IPS DF 19.7 (cell line): ENCODE measurements around the gene ADD3.

ENCODE experiments used
- DNase-seq: peaks from one replicate; pipeline ENCODE4 v3.0.0-alpha.2; 2013; ENCODE audit warnings: low read depth, low spot score

Gene ADD3

DNA sequence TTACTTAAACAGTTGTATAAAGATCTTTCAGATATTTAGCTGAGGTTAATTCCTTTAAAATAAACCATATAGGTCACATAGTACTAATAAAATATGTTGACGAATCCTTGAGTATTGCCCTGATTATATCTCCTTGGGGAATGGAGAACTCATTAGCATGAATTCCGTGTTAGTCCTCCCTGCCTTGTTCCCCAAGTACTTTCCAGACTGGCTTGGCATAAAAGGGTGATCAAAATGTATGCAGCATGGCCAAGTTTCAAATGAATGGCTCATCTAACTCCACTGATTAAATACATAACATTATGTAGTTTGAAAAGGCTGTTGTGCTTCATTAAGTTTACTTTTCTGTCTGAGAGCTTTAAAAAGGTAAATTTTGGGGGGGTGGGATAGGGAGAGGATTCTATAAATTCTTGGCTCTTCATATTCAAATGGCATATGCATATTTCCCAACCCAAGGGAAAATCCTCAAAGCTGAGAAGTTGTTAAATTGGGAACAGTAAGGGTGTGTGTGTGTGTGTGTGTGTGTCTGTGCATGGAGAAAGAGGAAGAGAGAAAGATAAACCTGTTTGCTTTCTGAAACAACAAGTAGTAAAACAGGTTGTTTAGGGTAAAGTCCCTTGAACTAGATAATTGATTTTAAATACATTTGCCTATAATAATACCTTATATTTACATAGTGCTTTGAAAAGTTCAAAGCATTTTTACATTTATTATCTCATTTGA, 4.8 kb upstream of the ADD3 start:
- peak; percentile 45 for DNase-seq

GRCh38 chr10:110003524-110003885, 4.3 kb upstream of the ADD3 start:
- no peak for DNase-seq

- DNase-seq, result no peak
These were observed 2.1 kb upstream of the ADD3 start for GRCh38 chr10:110005719-110006118.

GRCh38 chr10:110006358-110007160, 1.2 kb upstream of the ADD3 start:
- no peak for DNase-seq

GRCh38 chr10:110007161-110007700, 553 bp upstream of the ADD3 start:
- no peak for DNase-seq

DNA sequence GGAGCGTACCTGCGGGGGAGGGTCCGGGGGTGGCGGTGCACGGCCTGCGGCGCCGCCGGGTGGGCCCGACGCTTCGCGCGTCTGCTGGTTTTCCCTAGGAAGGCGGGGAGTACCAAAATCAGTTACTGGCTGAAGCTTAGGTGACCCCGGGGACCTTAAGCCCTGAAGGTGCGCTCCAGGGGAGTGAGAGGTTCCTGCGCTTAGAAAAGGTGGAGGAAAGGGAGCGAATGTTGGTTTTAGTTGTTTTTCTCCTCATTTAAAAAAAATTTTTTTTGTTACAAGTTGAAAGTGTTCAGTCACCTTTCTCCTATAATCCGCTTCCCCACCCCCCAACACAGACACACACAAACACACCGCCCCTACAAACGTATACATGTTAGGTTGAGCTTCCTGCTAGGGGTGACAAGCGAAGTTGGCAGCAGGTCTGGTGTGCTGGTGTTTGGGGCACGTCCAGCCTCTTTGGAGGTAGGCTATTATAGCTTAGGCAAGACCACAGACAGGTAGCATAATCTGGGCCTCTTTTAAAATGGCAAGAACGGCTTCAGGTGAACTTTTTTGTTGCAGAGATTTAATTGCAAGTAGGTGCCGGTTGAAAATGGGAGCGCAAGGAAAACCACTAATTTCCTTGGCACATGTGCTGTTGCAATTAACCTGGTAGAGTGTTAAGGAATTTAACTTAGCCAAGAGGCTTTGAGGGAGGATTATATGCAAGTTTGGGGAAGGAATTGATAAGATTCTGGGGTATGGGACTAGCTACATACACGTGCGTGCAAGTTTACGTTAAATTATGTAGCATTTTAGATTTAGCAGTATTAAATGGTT, 945 bp downstream of the ADD3 start:
- DNase-seq, result no peak

DNA sequence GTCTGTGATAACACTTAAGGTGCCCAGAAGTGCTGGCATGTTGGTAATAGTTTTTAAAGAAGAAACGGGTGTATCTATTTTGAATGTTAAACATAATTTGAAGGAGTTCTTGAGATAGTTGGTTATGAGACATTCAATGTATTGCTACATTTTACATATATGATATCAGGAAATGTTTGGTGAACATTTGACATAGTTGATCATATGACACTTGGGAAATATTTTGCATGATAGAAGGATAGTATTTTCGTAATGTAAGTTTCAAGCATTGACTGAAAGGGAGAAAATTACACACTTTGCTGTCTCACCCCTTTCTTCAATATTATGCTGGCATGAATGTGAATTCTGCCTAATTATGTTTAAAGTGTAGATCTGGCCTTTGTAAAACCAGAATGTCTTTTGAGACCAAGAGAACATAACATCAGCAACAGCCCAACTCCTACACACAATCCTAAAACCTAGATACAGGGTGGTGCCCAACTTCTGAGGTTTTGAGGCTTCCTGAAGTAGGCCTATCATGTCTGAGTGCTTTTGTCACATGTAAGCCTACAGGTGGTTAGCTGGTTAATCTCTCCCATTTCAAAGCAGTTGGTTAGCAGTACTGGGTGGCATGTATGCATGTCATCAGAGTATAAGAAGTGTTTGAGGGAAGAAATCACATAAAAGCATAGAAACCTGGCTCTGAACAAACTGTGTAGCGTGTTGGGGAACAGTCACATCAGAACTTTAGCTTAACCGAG, 2.1 kb downstream of the ADD3 start:
- DNase-seq, result no peak

DNA sequence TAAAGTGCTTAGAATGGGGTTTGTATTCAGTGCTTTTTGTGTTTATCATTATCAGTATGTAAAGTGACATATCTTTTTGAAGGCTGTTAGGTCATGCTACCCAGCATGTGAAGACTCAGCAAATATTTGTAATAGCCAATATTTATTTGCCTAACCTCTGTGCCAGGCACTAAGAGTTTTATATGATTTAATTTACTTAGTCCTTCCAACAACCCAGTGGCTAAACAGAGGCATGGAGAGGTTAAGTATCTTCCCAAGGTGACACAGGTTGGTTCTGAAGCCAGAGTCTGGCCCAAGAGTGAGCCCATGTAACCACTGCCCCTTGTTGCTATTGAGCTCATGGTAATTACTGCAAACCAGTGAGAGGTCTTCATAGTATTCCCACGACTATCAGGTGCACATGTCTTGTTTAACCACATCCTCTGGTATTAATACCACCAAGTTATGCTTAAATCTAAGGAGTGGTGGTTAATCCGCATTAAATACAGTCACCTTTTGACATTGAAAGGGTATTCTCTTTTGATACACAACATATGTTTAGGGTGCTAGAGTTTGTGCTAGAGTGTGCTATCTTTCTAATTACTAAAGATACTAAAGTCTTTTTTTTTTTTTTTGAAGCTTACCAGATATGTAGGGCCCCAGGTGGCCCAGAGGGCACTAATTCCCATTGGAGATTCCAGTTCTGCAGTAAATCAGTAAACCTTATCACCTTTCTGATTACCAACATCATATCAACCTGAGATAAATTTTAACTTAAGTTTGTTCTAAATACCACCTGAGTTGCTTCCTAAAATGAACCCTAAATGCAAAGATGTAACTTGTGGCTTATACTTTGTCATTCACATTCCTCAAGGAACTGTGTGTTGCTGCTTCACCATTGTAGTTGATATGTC, 2.9 kb downstream of the ADD3 start:
- no peak for DNase-seq

DNA sequence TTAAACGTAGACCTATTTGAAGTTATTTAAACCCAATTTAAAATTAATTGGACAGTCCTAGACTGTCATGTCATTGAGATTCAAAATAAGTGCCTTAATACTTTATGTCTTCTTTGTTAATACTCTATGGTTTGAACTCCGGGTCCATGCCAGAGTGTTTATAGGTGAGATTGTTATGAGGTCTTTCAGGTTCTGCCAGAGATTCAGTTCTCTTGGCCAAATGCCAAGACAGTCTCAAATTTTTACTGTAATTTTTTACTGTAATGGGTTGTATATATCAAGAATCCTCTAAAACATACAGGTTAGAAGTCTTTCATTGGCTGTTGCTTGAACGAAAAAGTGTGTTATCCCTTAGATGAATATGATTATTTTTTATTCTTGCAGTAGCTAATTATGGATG, 3.9 kb downstream of the ADD3 start:
- no peak for DNase-seq

DNA sequence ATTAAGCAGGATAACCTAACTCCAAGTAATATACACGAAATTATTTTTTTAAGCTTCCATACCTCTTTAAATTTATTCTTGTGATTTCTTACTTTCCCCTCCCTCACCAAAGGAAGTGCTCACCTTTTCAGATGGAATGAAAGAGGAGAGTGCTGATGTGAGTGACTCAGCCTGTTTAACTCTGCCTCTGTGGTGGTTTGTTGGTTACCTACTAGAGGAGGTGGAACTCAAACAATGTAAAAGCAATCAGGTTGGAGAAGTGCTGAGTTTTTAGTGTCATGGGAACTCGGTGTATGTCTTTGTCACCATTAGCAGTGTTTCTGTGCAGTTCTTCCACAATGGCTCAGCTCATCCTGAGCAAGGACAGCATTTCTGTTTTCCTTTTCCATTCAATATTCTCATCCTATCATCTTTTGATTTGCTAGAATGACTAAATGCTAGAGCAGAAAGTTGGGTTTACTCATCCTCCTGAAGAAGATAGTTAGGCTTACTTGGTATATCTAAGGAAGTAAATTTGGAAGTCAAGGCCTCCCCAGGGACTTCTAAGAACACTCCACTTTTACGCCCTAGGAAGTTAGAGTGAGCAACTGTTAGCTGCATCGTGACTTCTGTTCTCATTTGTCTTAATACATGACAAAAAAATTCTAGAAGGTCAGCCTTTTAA, 6.0 kb downstream of the ADD3 start:
- DNase-seq, result peak; percentile 61

- DNase-seq, result peak; percentile 38
These were observed 8.3 kb downstream of the ADD3 start for GRCh38 chr10:110016039-110016438.

- no peak for DNase-seq
These were observed 9.3 kb downstream of the ADD3 start for GRCh38 chr10:110017052-110017451.

DNA sequence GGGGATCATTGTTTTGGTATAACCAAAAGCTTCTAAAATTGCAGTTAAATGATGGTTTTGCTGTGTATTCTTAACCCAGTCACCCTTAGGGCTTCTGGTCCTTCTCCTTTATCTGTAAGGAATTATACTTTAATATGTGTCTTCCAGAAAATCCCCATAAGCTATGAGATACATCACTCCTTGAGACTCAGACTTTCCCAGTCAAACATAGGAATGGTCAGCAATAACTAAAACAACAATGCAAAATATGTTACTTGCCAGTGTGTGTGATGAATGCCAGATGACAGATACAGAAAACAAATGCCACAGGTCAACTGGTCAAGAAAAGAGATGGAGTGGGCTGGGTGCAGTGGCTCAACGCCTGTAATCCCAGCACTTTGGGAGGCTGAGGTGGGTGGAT, 10.1 kb downstream of the ADD3 start:
- DNase-seq, result no peak

DNA sequence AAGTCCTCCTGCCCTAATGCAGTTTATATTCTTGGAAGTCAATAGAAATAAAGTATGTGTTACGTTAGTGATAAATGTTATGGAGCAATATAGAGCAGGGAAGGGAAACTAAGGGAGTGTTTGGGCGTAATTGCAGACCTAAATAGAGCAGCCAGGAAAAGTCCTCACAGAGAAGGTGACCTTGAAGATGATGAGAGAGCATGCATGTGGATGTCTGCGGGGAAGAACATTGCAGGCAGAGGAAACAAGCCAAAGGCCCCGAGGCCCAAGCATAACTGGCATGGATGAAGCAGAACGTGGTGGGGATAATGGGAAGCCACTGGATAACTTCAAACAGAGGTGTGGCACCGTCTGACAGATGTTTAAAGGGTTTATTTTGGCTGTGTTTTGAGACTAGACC, 12.5 kb downstream of the ADD3 start:
- DNase-seq, result no peak

GRCh38 chr10:110022716-110023504, 15.1 kb downstream of the ADD3 start:
- DNase-seq, result no peak

- no peak for DNase-seq
These were observed 16.1 kb downstream of the ADD3 start for GRCh38 chr10:110023785-110024465.

- DNase-seq, result no peak
These were observed 21.7 kb downstream of the ADD3 start for GRCh38 chr10:110029450-110029849.
